Body of pancreas (tissue), 4 donors: ENCODE data around the gene TRAPPC2.

ENCODE experiments used
- CTCF ChIP-seq, 7 experiments: fragments of 450-650 bp in 4 of 7; fragments of 200-600 bp in 3 of 7; sonication (generic) in 3 of 7; IDR thresholded peaks; one replicate each; pipeline ENCODE4 v1.5.1; 2016 to 2019; ENCODE audit warnings: antibody characterized with exemption in 7 of 7
- POLR2A ChIP-seq, 3 donors: fragments of 450-650 bp; IDR thresholded peaks; one replicate each; pipeline ENCODE4 v1.6.1; 2016; ENCODE audit warnings: antibody characterized with exemption in 3 of 3, mild to moderate bottlenecking in 2 of 3

DNA sequence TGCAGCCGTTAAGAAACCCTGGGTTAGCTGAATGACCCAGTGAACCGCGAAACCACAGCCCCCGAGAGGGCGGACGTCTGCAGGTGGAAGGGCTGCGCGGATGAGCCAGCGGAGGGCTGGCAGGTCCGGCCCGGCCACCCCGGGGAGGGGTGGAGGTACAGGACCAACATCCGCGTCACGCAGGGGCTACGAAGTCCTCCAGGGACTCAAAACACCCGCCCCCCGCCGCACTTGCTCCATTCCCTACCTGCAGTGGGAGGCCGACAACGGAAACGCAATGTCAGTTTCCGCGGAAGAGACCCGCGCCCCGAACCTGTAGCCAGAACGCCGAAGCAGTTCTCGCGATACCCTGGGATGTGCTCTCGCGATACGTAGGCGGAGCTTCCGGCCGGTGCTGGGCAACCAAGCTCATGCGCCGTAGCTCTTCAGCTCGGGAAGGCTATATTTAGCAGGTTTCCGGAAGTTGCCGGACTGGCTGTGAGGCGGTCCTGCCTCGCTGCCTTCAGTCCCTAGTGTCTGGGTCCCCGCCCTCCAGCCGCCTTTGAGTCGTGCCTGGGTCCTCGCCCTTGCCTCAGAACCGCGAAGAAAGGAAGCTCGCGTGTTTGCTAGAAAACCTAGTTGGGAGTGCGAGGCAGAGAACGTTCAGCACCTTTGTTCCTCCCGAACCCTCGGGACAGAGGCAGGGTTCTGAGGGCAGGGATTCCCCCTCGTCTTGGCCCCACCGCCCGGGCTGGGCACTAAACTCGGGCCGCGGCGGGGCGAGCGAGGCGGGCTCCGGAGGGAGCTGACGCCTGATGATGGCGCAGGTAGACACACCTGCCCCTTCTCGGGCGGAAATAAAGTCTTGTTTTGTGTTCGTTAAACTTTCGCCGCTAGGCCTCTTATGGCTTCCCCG is at the start of gene TRAPPC2, which contains the start of gene OFD1:
- peak; percentile 98 to 99 (median 99) for TF ChIP-seq POLR2A (IDR thresholded peaks at IDR 0.05)
- peak in 1 of 7 experiments; percentile 9 for TF ChIP-seq CTCF (IDR thresholded peaks at IDR 0.05)
